ENCODE measurements around the gene APCDD1L. TPM values are rescaled to one million over a fixed set of nuclear protein-coding genes. Genes with fewer than 3 reads are reported as not detected.

APCDD1L gene
- polyA plus RNA-seq, 3 donors = 14.5 to 19.2 (median 18.7) TPM

Other genes with a start within 250 kb of the APCDD1L start
- gene RAB22A, start 205.7 kb downstream of the APCDD1L start, polyA plus RNA-seq (ENCODE audit: insufficient read length in 3 of 3) = 10 to 100 TPM; 18.6 to 21.2 (median 19.0) TPM
- gene VAPB, start 126.2 kb downstream of the APCDD1L start, polyA plus RNA-seq (ENCODE audit: insufficient read length in 3 of 3) = 10 to 100 TPM; 51.8 to 59.3 (median 58.2) TPM
- gene STX16, start 135.9 kb upstream of the APCDD1L start, polyA plus RNA-seq (ENCODE audit: insufficient read length in 3 of 3) = 10 to 100 TPM; 60.2 to 88.8 (median 64.3) TPM
- 10 to 100 TPM; 35.7 to 54.4 (median 46.9) TPM for gene NPEPL1, start 177.4 kb upstream of the APCDD1L start, polyA plus RNA-seq (ENCODE audit: insufficient read length in 3 of 3)